Fibroblast of lung (primary cell): ENCODE data around the gene GZMH.

Source experiments
- EZH2 ChIP-seq: IDR thresholded peaks from 2 replicates; pipeline ENCODE4 v1.5.1; 2012; ENCODE audit warnings: low read length, control low read depth, mild to moderate bottlenecking; ENCODE audit errors: missing control alignments
- TF ChIP-seq, protein P1 (sequence below), 2 donors: IDR thresholded peaks in 1 of 2; conservative IDR thresholded peaks in 1 of 2; 1 replicate in 1 of 2; 2 replicates in 1 of 2; pipeline ENCODE4 v1.5.1; 2011 to 2012; ENCODE audit warnings: low read length in 2 of 2, control low read depth in 1 of 2, inconsistent platforms in 1 of 2, low read depth in 1 of 2, mild to moderate bottlenecking in 1 of 2

DNA sequence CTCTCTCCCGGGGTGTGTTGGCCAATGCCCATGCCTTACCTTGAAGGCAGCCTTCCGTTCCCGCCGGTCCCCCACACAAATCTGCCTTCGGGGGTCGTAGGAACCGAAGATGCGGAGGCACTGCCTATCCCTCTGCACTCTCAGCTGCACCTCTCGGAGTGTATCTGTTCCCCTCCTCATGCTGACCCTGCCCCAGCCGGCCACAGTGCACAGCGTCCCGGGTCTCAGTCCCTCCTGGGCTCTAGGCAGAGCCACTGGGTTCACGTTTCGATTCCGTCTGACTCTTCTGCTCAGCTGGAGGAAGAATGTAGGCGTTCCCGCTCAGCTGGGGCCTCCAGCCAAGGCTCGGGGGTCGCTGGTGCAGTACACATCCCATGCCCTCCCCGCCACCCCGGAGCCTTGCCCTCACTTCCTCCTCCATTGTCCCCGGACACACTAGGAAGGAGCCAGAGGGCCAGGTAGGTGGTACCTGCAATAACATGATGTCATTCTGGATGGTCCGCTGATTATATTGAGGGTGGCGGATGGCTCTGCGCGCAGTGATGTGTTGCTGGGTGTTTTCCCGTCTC lies 35.2 kb downstream of the GZMH start:
- TF ChIP-seq, protein P1, sequence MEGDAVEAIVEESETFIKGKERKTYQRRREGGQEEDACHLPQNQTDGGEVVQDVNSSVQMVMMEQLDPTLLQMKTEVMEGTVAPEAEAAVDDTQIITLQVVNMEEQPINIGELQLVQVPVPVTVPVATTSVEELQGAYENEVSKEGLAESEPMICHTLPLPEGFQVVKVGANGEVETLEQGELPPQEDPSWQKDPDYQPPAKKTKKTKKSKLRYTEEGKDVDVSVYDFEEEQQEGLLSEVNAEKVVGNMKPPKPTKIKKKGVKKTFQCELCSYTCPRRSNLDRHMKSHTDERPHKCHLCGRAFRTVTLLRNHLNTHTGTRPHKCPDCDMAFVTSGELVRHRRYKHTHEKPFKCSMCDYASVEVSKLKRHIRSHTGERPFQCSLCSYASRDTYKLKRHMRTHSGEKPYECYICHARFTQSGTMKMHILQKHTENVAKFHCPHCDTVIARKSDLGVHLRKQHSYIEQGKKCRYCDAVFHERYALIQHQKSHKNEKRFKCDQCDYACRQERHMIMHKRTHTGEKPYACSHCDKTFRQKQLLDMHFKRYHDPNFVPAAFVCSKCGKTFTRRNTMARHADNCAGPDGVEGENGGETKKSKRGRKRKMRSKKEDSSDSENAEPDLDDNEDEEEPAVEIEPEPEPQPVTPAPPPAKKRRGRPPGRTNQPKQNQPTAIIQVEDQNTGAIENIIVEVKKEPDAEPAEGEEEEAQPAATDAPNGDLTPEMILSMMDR (conservative IDR thresholded peaks at IDR 0.05 in 1 of 2, IDR thresholded peaks at IDR 0.05 in 1 of 2; ENCODE audit: low read depth in 1 of 2, low read length in 2 of 2), result no peak
- no peak for TF ChIP-seq EZH2
